HG02884 (cell line): Measurements from ENCODE around the gene CTRB1.
"Not testable (repeated sequence)": the region's sequence is repeated elsewhere in the genome, so short reads cannot be mapped to it uniquely, and the experiment has no call there.

Source experiments
- ATAC-seq: cut with Tn5 transposase; IDR thresholded peaks from one replicate; pipeline ENCODE4 v1.9.1; 2021; ENCODE audit warnings: mild to moderate bottlenecking, moderate library complexity; ENCODE audit not compliant: unreplicated experiment

The CTRB1 gene

GRCh38 chr16:75239542-75240122 is 20.8 kb downstream of the CTRB1 start:
- no peak for ATAC-seq

GRCh38 chr16:75240633-75241032 is 21.8 kb downstream of the CTRB1 start:
- not testable (repeated sequence) for ATAC-seq

GRCh38 chr16:75241412-75241811 is 22.6 kb downstream of the CTRB1 start:
- no peak for ATAC-seq

- no peak for ATAC-seq
These were observed 23.2 kb downstream of the CTRB1 start for GRCh38 chr16:75241955-75242354.

GRCh38 chr16:75242436-75243078 is 23.8 kb downstream of the CTRB1 start:
- not testable (repeated sequence) for ATAC-seq

GRCh38 chr16:75243667-75244224 is 25.0 kb downstream of the CTRB1 start:
- no peak for ATAC-seq

- no peak for ATAC-seq
These were observed 25.5 kb downstream of the CTRB1 start for GRCh38 chr16:75244225-75244809.

GRCh38 chr16:75244844-75245758 is 26.3 kb downstream of the CTRB1 start:
- peak; percentile 44 for ATAC-seq

- ATAC-seq, result no peak
These were observed 27.9 kb downstream of the CTRB1 start for GRCh38 chr16:75246504-75247205.

- ATAC-seq, result no peak
These were observed 28.5 kb downstream of the CTRB1 start for GRCh38 chr16:75247249-75247648.

GRCh38 chr16:75248142-75248535 is 29.4 kb downstream of the CTRB1 start:
- no peak for ATAC-seq

GRCh38 chr16:75248536-75249380 is 30.0 kb downstream of the CTRB1 start:
- ATAC-seq, result no peak

- no peak for ATAC-seq
These were observed 30.7 kb downstream of the CTRB1 start for GRCh38 chr16:75249441-75249840.

- ATAC-seq, result no peak
These were observed 31.5 kb downstream of the CTRB1 start for GRCh38 chr16:75250089-75250808.

GRCh38 chr16:75250809-75251279 is 32.1 kb downstream of the CTRB1 start:
- ATAC-seq, result peak; percentile 30

GRCh38 chr16:75251280-75252048 is 32.7 kb downstream of the CTRB1 start, which contains the start of gene BCAR1:
Gene BCAR1 (minus strand): TSS chr16:75251624. CDS start chr16:75251482, 142 bp downstream.
- peak; percentile 74 for ATAC-seq

- no peak for ATAC-seq
These were observed 33.5 kb downstream of the CTRB1 start for GRCh38 chr16:75252049-75252864.
